ENCODE results near the gene RASA3.

The RASA3 gene

GRCh38 chr13:114013336-114013735 lies 119.1 kb downstream of the RASA3 start:
- no peak for DNase-seq

GRCh38 chr13:114012921-114013320 lies 119.5 kb downstream of the RASA3 start:
- DNase-seq: no peak

GRCh38 chr13:114012141-114012540 lies 120.3 kb downstream of the RASA3 start:
- DNase-seq: no peak

DNA sequence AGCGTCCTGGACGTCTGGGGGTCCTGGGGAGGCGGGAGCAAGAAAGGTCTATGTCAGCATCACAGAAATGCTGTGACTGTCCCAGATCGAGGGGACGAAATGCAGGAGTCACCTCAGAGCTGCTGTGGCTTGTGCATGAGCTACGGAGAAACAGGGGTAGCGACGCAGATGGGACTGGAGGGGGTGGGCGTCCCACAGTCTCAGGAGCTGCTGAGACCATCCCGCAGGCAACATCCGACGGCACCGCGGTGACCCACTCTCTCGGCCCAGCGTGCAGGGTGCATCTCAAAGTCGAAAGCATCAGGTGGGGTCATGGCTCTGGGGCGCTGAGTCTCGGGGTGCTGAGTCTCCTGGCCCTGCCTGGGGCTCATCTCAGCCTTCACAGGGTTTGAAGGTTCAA lies 121.2 kb downstream of the RASA3 start:
- DNase-seq: no peak

DNA sequence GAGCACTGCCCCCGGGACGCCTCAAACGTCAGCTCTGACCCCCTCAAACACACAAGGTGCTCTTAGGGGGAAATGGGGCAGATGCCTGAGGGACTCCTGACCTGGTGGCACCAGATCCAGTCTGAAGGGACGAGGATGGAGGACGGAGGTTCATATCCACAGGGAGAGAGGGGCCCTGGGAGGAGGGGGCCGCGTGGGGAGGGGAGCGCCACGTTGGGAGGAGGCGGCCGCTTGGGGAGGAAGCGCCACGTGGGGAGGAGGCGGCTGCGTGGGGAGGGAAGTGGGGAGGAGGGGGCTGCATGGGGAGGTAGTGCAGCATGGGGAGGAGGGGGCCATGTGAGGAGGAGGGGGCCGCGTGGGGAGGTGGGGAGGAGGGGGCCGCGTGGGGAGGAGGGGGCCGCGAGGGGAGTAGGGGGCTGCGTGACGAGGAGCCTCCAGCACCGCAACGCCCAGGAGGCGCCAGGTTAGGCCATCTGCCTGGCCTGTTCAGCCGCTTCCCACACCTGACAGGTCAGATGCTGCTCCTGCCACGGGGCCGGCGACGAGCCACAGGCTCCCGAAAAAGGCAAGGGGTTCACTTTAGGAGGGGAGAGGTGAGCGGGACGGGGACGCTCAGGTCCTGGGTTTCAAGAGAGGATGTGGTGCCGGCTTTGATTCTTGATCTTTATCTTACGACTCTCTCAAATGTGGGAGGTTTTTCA lies 121.9 kb downstream of the RASA3 start:
- no peak for DNase-seq

DNA sequence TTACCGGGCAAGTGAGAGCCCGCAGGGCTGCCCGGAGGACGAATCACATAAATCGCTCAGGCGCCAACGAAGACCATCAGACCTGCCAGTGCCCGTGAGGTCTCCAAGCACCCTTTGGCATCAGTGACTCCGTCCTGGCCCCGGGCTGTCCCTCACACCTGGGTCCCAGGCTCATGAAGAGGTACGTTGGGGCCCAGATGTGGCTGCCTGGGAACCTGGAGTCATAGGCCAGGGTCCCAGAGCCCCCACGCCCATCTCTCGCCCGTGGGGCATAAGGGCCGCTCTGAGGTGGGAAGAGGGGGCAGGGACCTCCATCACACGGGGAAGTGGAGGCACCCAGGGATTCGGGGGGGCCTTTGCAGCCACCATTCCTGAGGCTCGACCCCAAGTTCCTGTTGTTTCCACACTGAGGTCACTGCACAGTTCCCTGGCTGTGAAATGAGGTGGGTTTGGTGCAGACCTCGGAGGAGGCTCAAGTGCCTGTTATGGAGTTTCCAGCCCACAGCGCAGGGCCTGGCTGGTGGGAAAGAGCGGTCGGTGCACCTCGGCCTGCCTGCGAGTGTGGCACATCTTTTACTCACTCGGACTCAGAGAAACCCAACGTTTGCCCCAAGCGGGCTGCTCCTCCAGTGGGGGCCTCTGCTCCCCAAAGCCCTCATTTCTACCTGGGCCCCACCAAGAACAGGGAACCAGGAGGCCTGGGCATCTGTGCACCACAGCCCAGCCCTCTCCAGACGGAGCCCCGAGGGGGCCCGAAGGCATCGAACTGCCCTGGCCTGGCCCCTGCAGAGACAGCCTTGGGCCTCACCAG lies 122.6 kb downstream of the RASA3 start:
- no peak for DNase-seq

GRCh38 chr13:114008964-114009589 lies 123.3 kb downstream of the RASA3 start:
- no peak for DNase-seq

- no peak for DNase-seq
These were observed 124.9 kb downstream of the RASA3 start for GRCh38 chr13:114007566-114007965.

DNA sequence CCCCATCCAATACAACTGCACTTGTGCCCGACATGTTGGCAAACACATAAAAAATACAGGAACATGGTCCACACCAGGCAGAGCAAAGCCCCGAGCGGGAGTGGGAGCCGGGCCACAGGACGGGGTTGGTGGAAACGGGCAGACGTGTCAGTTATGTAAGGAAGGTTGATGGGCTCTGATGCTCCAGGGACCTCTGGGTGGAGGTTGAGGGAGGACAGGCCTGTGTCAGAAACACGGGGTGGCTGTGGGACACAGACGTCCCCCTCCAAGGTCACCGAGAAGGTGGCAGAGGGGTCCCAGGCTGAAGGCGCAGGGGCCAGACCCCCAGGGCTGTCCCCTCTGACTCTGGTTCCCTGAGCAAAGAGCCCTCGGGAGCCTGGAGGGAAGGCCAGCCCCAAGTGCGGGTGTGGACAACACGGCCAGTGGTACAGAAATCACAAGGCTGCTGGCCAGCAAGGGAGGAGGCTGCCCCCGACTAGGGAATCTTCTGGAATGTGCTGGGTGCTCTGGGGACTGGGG lies 127.2 kb downstream of the RASA3 start:
- no peak for DNase-seq

- no peak for DNase-seq
These were observed 127.8 kb downstream of the RASA3 start for GRCh38 chr13:114004420-114005205.

GRCh38 chr13:114002771-114003321 lies 129.6 kb downstream of the RASA3 start:
- DNase-seq: no peak

- no peak for DNase-seq
These were observed 130.3 kb downstream of the RASA3 start for GRCh38 chr13:114002009-114002544.

DNA sequence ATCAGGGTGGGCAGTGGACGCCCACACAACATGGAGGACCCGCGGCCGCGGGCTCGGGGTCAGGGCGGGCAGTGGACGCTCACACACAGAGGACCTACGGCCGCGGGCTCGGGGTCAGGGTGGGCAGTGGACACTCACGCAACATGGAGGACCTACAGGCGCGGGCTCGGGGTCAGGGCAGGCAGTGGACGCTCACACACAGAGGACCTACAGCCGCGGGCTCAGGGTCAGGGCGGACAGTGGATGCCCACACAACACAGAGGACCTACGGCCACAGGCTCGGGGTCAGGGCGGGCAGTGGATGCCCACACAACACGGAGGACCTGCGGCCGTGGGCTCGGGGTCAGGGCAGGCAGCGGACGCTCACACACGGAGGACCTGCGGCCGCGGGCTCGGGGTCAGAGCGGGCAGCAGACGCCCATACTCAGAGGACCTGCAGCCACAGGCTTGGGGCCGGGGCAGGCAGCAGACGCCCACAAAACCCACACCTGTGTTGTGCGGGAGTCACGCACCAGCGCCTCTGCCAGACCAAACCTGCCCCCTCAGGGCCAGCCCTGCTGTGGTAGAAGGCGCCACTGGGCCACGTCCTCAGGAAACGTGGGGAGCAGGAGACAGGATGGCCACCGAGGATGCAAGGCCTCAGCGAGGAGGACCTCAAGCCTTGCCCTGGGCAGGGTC lies 131.0 kb downstream of the RASA3 start:
- no peak for DNase-seq

DNA sequence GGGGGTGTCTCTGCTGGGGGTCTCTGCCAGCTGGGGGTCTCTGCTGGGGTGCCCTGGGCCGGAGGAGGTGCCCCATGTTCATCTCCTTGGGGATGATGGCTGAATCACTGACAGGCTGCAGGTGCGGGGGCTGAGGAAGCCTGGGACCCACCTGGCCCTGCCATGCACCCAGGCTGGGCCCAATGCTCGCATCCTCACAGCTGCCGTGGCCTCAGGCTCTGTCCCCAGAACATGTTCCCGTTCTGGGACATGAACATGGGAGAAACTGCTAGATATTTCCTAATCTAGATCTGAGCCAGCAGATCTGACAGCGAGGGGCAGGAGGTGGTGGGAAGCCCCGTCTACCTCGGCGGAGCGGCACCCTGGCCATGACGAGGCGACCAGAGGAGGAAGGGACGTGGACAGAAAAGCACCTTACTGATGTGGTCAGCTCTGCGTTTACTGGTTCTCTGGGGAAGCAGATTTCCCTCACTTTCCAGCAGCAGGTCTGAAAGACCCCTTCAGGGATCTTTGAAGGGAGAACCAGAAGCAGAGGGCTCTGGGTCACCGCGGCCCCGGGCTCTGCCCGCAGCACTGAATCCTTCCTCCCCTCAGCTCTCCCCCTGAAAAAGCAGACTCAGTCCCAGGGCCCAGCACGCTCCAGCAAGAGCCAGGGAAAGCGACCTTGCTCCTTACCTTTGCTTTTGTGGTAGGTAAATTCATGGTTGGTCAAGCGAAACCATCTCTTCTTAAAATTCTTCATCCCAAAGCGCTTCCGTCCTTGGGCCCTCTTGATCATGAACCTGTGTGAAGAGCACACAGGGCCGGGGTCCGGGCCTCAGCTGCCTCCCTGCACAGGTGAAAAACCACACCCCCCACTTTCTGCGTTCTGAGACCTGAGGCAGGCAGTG lies 132.0 kb downstream of the RASA3 start:
- no peak for DNase-seq

GRCh38 chr13:113999618-113999910 lies 132.9 kb downstream of the RASA3 start:
- no peak for DNase-seq

- DNase-seq: no peak
These were observed 133.4 kb downstream of the RASA3 start for GRCh38 chr13:113998781-113999617.

DNA sequence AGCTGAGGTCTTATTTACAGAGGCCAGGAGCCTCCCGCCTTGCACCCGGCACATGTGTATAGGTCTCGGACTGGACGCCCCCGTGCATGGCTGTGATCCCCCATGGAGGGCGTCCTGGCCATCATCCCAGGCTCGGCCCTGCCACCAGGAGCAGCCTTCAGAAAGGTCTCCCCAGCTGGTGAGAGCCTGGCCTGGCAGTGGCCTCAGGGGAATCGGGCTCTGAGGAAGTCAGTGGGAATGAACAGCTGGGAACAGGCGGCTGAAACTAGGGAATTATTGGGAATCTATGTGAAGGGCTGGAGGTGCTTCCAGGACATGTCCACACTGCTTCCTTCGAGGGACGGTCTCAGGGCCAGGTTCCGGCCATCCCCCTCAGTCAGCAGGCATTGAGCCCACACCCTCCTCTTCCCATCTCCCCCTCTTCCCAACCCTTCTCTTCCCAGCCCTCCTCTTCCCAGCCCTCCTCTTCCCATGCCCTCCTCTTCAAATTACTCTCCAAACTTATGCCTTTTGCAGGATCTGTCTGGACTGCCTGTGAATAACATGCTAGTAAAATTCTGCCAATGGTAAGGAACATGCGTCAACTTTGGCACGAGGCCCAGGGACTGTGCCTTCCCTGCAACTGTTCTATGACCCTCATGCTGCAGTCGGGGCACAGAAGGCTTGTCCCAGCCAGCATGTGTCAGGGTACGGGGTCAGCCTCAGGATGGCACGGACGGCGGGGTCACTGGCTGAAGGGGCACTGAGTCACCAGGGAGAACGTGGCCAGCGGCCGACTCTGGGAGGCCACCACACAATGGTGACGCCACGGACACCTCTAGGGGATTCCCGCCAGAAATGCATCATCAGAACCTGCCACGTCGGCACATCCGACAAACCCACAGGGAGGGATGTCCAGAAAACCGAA lies 134.3 kb downstream of the RASA3 start:
- DNase-seq: no peak

DNA sequence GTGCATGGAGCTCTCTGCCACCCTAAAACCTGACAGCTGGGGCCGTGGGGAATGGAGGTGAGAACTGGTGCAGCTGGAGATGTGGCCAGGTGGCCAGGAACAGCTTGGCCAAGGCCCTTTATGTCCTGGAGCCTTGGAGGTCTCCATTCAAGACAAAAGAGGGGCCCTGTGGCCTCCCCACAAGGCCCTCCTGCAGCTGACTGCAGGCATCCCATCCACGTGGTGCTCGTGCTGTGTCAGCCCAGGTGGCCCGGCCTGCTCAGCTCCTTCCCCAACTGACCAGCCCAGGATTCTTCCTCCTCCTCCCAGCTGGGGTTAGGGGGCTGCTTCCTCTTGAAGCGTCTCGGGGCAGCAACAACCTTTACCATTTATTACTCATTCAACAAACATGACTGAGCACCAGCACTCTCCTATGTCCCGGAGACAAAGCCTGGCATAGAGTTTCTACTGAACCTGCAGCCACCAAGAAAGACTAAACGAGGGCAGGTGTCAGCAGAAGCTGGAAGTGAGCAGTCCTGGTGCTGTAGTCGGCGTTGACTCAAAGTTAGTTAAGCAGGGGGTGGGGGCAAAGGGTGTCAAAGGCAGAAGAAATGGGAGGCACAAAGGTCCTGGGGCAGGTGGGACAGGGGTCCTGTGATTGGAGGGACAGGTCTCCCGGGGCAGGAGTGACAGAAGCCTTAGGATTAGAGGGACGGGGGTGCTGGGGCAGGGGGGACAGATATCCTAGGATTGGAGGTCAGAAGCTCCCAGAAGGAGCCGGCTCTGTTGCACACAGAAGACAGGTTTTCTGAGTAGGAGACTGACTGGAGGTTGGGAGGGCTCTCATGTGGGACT lies 135.3 kb downstream of the RASA3 start:
- DNase-seq: no peak
